Measurements from ENCODE around the gene MYO5C.

DNA sequence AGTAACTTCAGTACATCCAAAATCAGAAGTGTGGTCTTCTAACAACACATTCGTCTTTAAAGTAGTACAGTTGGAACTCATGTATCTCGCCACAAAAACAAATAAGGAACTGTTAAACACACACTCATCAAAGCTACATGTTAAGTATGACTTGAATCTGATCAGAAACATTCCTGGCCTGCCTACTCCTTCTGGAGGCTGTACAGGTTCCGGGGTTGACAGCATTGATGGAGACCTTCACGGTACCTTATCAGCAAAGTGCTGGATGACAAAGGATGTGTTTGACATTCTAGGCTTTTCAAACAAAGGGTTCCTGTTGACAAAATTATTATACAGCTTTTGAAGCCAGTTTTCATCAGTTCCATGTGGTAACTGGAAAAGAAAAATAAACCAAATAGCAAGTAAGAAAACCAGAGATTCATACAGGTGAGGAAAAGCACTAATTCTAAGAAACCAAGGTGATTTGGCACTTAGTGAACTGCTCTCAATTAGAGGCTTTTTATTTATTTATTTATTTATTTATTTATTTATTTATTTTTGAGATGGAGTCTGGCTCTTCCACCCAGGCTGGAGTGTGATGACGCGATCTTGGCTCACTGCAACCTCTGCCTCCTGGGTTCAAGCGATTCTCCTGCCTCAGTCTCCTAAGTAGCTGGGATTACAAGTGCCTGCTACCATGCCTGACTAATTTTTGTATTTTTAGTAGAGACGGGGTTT lies 44.3 kb downstream of the MYO5C start:
- TF ChIP-seq, protein P1, sequence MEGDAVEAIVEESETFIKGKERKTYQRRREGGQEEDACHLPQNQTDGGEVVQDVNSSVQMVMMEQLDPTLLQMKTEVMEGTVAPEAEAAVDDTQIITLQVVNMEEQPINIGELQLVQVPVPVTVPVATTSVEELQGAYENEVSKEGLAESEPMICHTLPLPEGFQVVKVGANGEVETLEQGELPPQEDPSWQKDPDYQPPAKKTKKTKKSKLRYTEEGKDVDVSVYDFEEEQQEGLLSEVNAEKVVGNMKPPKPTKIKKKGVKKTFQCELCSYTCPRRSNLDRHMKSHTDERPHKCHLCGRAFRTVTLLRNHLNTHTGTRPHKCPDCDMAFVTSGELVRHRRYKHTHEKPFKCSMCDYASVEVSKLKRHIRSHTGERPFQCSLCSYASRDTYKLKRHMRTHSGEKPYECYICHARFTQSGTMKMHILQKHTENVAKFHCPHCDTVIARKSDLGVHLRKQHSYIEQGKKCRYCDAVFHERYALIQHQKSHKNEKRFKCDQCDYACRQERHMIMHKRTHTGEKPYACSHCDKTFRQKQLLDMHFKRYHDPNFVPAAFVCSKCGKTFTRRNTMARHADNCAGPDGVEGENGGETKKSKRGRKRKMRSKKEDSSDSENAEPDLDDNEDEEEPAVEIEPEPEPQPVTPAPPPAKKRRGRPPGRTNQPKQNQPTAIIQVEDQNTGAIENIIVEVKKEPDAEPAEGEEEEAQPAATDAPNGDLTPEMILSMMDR (conservative IDR thresholded peaks at IDR 0.05), result no peak
- no peak for TF ChIP-seq ZFX (IDR thresholded peaks at IDR 0.05)
